Measurements from ENCODE around the gene EPM2AIP1.
"Not testable (repeated sequence)": the region's sequence is repeated elsewhere in the genome, so short reads cannot be mapped to it uniquely, and the experiment has no call there.

EPM2AIP1 gene

DNA sequence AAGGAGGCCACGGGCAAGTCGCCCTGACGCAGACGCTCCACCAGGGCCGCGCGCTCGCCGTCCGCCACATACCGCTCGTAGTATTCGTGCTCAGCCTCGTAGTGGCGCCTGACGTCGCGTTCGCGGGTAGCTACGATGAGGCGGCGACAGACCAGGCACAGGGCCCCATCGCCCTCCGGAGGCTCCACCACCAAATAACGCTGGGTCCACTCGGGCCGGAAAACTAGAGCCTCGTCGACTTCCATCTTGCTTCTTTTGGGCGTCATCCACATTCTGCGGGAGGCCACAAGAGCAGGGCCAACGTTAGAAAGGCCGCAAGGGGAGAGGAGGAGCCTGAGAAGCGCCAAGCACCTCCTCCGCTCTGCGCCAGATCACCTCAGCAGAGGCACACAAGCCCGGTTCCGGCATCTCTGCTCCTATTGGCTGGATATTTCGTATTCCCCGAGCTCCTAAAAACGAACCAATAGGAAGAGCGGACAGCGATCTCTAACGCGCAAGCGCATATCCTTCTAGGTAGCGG, at the start of gene EPM2AIP1:
EPM2AIP1 (minus strand) TSS at position 326 of the 520 bp plus-strand sequence; CDS start at position 272, 54 bp downstream.
- DNase-seq, result no peak

GRCh38 chr3:37042712-37043111, 49.8 kb upstream of the EPM2AIP1 start:
- not testable (repeated sequence) for DNase-seq

DNA sequence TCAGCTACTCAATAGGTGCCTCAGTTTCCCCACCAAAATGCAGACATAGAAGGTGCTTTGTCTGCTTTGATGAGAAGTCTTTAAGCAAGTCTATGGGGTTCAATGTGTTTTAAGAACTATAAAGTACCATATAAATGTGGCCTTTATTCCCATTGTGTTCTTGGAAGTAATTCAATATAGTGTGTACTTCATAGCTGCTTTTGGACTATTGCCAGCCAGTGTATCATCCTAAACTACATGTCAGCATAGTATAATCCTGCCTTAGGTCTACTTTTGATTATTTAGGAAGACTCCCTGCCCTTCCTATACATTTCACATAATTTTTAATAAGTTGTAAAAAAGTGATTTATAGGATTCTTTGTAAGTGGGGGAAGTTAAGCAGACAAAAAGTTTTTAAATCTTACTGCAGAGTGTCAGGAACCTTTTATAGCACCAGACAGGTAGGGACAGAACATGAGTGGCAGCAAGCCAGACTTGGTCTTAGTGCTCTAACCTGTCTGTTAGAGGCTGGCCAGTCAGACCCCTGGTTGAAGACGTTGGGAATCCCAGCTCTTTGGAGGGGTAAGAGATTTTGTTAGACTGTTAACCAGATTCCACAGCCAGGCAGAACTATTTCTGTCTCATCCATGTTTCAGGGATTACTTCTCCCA, 48.7 kb upstream of the EPM2AIP1 start:
- no peak for DNase-seq

DNA sequence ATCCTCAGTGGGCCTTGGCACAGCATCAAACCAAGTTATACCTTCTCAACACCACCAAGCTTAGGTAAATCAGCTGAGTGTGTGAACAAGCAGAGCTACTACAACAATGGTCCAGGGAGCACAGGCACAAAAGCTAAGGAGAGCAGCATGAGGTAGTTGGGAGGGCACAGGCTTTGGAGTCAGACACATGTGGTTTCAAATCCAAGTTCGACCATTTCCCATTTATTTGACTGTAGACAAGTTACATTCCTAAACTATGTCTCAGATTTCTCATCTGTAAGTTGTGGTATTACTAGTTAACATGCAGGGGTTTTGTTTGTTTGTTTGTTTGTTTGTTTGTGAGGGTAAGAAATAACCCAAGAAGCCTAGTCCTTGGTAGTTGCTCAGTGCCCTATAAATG, 47.3 kb upstream of the EPM2AIP1 start:
- no peak for DNase-seq

DNA sequence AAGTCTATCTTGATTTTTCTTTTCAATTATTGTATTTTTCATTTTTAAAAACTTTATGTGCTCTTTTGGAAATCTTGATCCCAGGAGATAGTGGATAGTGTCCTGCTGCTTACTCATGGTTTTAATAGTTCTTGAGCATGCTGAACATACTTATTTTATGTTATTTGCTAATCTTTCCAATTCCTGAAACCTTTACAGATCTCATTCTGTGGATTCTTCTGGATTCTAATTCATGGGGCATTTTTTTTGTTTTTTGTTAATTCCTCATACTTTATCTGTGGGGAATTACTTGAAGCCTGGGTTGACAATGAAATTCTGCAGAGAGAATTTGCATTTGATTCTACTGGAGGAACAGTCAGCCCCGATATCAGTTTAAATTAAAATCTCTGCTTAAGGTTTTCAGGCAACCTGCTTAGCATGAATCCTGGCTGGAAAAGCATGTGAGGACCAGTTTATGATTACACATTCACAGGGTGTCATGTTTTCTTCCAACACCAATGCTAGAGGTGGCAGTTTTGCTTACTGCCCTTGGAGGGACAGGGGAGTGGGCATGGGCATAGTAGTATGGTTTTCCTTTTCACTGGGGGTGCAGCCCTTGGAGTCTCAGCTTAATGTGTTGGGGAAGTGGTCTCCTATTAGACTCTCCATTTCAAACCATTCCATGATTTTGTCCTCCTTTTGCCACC, 46.4 kb upstream of the EPM2AIP1 start:
- no peak for DNase-seq

- no peak for DNase-seq
These were observed 44.4 kb upstream of the EPM2AIP1 start for GRCh38 chr3:37037352-37037751.

- DNase-seq, result peak in 13 of 58 donors; percentile 5 to 34 (median 15)
These were observed 40.0 kb upstream of the EPM2AIP1 start for GRCh38 chr3:37032961-37033360.

DNA sequence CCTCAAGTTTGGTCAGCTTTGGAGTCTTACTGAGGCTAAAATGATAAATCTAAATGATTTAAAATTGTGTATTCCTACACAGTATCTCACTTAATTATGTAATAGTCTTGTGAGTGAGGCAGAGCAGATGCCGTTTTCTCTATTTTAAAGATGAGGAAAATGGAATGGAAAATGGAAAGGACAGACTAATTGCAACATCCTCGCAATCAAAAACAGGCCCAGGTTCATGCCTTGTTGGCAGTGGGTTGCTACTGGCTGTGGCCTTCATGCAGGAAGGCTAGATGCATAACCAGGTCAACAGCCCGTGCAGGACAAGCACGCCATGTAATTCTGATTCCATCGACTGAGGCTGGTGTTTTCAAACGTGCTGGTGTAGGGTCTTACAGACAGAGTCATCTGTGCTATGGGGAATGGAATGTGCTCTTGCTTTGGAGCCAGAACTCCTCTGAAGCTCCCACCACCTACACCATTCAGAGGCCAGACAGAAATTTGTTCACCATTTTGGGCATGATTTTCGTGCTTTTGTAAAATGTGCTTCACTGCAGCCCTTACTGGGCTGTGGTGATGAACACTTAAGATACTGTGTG, 38.3 kb upstream of the EPM2AIP1 start:
- DNase-seq, result peak in 2 of 58 donors; percentile 9 to 13

DNA sequence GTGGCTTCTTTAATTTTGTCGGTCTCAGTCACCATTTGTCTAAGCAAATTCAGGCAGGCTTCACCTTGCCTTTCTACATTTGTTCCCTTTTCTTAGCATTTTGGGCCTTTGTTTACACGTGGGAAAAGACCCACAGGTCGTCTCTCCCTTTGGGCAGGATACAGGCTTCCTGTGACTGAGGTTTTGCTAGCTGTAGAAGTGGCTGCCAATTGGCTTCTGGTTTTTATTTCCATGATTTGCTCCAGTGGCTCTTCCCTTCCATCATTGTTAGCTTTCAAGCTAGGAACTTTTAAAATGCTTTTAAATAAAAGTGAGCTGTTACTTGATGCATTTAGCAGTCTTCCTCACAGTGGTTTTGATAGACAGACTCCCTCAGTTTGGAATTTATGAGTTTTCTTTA, 37.7 kb upstream of the EPM2AIP1 start:
- no peak for DNase-seq

DNA sequence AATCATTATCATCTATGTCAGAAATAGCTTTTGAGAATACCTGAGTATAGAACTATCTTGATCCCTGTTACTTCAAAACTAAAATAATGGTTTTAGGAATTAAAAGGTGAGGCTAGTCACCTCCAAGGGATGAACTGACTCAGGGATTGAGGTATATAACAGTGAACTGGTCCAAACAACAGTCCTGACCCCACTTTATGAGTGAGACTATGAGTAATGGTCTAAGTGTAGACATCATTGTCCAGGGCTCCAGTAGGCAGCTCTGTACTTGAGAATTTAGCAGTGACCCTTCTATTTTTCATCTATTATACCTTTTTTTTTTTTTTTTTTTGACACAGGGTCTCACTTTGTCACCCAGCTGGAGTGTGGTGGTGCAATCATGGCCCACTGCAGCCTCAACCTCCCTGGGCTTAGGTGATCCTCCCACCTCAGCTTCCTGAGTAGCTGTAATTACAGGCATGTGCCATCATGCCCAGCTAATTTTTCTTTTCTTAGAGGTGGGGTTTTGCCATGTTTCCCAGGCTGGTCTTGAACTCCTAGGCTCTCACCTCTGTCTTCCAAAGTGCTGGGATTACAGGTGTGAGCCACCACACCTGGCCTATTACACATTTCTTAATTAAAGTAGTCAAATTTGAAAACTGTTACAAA, 36.7 kb upstream of the EPM2AIP1 start:
- no peak for DNase-seq

DNA sequence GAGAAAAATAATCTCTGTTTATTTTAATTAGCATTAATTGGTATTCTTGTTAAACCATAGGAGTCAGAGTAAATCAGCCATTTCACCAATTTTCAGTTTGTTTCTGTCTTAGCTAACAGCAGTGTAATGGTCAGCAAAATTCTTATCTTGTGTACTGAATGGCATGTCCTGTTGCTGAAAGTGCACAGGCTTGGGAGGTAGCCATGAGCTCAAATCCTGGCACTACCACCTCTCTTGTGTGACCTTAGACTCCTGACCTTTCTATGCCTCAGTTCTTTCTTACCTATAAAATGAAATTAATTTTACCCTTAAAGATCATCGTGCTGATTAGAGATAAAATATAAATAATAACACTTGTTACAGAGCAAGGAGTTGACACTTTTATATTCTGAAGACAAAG, 36.2 kb upstream of the EPM2AIP1 start:
- no peak for DNase-seq

GRCh38 chr3:37028329-37028728, 35.4 kb upstream of the EPM2AIP1 start:
- DNase-seq, result peak in 6 of 58 donors; percentile 5 to 29 (median 14)

- no peak for DNase-seq
These were observed 33.9 kb upstream of the EPM2AIP1 start for GRCh38 chr3:37026851-37027250.

DNA sequence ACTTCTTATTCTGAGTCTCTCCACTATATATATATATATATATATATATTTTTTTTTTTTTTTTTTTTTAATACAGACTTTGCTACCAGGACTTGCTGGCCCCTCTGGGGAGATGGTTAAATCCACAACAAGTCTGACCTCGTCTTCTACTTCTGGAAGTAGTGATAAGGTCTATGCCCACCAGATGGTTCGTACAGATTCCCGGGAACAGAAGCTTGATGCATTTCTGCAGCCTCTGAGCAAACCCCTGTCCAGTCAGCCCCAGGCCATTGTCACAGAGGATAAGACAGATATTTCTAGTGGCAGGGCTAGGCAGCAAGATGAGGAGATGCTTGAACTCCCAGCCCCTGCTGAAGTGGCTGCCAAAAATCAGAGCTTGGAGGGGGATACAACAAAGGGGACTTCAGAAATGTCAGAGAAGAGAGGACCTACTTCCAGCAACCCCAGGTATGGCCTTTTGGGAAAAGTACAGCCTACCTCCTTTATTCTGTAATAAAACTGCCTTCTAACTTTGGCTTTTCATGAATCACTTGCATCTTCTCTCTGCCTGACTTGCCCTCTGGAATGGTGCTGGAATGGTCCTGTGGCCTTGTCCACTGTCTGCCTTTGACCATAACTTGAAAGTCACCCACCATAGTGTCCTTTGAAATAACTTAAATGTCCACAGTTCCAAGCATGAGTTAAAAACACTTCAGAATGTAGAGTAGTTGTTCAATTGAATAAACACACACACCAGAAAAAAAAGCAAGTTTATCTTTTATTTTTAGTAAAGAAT, 32.8 kb upstream of the EPM2AIP1 start:
- no peak for DNase-seq

DNA sequence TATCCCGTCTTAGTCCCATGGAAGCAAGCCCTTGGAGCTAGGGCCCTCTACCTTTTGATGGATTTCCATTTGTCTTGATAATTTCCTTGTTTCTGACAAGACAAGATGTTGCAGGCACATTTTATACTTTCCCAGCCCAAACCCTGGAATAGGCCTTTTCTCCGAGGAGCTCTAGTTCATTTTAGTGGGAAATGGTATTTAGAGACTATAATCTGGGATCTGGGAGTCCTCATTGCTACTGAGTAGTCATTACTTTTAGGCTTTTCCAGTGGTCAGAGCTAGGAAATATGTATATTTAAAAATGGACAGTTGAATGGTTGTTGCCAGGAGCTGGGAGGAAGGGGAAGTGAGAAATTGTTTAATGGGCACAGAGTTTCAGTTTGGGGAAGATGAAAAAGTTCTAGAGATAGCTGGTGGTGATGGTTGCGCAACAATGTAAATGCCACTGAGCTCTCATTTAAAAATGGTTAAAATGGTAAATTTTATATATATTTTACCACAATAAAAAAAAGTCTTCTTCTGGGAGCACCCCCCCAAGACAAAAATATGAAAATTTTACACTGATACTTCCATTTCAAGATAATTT, 32.0 kb upstream of the EPM2AIP1 start:
- no peak for DNase-seq

DNA sequence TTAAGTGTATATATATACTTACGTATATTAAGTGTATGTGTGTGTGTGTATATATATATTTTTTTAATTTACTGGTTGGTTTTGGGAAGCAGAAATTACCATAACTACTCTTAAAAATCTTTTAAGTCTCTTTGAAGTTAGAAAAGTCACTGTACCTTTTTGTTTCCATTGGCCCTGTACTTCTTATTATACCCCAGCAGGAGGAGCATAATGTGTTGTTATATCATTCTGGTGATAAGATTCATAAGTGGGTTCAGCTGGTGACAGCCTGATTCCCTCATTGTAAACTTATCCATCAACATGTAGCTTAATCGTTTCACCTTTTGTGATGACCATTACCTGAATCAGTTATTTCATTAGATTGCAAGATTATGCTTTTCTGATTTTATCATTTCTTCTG, 31.2 kb upstream of the EPM2AIP1 start:
- DNase-seq, result no peak

DNA sequence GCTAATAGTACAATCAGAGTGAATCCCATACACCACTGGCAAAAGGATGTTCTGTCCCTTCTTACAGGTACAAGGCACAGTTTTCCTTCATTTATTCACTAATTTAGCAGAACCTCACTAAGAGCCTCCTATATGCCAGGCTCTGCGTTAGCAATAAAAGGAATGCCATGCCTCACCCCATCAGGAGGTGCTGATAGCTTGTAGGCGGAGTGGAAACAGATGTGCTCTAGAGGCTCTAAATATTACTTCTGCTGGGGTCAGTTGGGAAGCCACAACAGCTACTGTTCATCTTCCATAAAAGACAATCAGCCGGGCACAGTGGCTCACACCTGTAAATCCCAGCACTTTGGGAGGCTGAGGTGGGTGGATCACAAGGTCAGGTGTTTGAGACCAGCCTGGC, 24.8 kb upstream of the EPM2AIP1 start:
- no peak for DNase-seq

GRCh38 chr3:37016903-37017302, 24.0 kb upstream of the EPM2AIP1 start:
- no peak for DNase-seq

DNA sequence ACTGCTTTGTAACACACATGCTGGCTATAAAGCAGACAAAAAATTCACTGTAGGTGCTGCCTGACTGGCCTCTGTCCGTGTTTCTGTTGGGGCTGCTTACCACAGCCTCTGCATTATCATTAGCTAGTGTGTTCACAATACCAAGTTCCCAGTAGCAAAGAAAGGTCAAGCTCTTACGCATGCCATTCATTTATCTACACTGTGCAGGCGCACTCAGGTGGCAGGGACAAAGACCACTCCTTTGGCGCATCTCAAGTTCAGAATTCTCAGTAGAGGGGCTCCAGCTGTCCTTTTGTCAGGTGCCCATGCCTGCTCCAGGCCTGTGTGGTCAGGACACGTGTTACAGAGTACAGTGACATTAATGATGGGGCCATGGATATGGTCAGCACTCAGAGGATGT, 22.7 kb upstream of the EPM2AIP1 start:
- DNase-seq, result no peak

GRCh38 chr3:37014620-37015019, 21.7 kb upstream of the EPM2AIP1 start:
- no peak for DNase-seq

All from anterior cingulate cortex (tissue), 58 donors.